H1 (cell line): ENCODE results near the gene SH3RF3.

ENCODE experiments used
- TAF1 ChIP-seq: IDR thresholded peaks from 2 replicates; pipeline ENCODE4 v1.6.1; 2011; ENCODE audit warnings: mild to moderate bottlenecking, low read depth, low read length
- USF2 ChIP-seq: IDR thresholded peaks from 2 replicates; pipeline ENCODE4 v1.6.1; 2011; ENCODE audit warnings: low read length, improper control_type of control experiment

DNA sequence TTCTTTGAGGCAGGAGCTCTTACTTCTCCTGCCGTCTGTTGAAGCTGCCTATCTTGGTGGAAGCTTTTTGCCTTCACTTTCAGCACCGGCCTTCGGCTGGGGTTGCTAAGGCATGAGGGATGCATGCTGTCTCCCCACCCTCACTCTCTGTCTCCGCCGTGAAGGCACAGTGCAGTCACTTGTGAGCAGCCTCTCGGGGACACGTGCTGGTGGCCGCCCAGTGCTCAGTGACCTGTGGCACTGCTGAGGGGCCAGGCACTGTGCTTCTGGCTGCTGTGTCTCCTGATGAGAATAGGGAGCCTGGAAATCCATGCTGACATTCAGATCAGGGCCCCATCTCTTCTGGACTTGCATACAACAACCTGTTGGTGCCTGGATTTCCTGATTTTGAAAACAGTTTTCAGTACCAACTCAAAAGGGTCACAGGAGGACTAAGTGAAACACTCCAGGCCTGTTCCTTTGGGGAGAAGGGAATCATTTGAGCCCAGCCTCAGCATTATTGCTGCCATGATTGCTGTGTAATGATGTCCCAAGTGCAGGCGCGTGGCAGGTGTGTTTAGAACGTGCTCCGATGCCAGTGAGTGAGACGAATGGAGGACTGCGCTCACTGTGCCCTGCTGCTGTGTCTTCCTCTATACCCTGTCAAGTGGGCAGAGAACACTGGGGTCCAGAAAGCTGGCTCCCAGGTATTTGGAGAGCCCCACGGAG is 266.6 kb downstream of the SH3RF3 start:
- TF ChIP-seq USF2 (no peak), TAF1 (no peak)
